ENCODE results near the gene PAXIP1. TPM values are rescaled to one million over a fixed set of nuclear protein-coding genes. Genes with fewer than 3 reads are reported as not detected.

The PAXIP1 gene
- total RNA-seq, 1 experiment from 2014 or later: 32.1 TPM

GRCh38 chr7:154977250-154977649 lies 25.7 kb downstream of the PAXIP1 start:
- no TSS peak for BruUV-seq (replicated peaks)

GRCh38 chr7:154976844-154977243 lies 26.1 kb downstream of the PAXIP1 start:
- TF ChIP-seq CTCF (conservative IDR thresholded peaks at IDR 0.05; ENCODE audit: low read depth, low read length) (no peak), EZH2 (IDR thresholded peaks at IDR 0.05; ENCODE audit: borderline replicate concordance, low read depth, low read length, poor library complexity, severe bottlenecking) (no peak)
- Histone ChIP-seq H3K9me3 (ENCODE audit: low read depth, low read length, poor library complexity, severe bottlenecking) (no peaks in the 10 kb centered on the region), H3K27me3 (replicated peaks; ENCODE audit: insufficient read depth, low read depth, low read length, poor library complexity) (no peaks in the 10 kb centered on the region), H3K27ac (ENCODE audit: low read depth, low read length, poor library complexity, severe bottlenecking) (no peak overlapping the region), H3K4me1 (ENCODE audit: insufficient read depth, low read length, poor library complexity, severe bottlenecking) (no peaks in the 10 kb centered on the region), H3K4me3 (ENCODE audit: low read depth, low read length, poor library complexity, severe bottlenecking) (no peak overlapping the region), H3K36me3 (ENCODE audit: insufficient read depth, low read length, poor library complexity, severe bottlenecking) (peaks cover 35% of the 10 kb centered on the region)
- POLR2A ChIA-PET (ENCODE audit: low non-redundant PET): no interaction called here
- DNase-seq (ENCODE audit: low spot score): no peak
- CTCF ChIA-PET: no interaction called here
- BruUV-seq (replicated peaks): no TSS peak
- intact Hi-C loops (cut with micrococcal nuclease; ENCODE audit: unreplicated experiment): no loop called here

More at GRCh38 chr7:154977250-154977649, 25.7 kb downstream of the PAXIP1 start:
- POLR2A ChIA-PET (ENCODE audit: low non-redundant PET): no interaction called here
- peaks cover 36% of the 10 kb centered on the region for H3K36me3 ChIP-seq (ENCODE audit: insufficient read depth, low read length, poor library complexity, severe bottlenecking)
- intact Hi-C loops (cut with micrococcal nuclease; ENCODE audit: unreplicated experiment): no loop called here
- TF ChIP-seq EZH2 (IDR thresholded peaks at IDR 0.05; ENCODE audit: borderline replicate concordance, low read depth, low read length, poor library complexity, severe bottlenecking) (no peak), CTCF (conservative IDR thresholded peaks at IDR 0.05; ENCODE audit: low read depth, low read length) (no peak)
- H3K4me3 ChIP-seq (ENCODE audit: low read depth, low read length, poor library complexity, severe bottlenecking): no peak overlapping the region
- H3K27me3 ChIP-seq (replicated peaks; ENCODE audit: insufficient read depth, low read depth, low read length, poor library complexity): no peaks in the 10 kb centered on the region
- CTCF ChIA-PET: no interaction called here
- no peak for DNase-seq (ENCODE audit: low spot score)
- H3K9me3 ChIP-seq (ENCODE audit: low read depth, low read length, poor library complexity, severe bottlenecking): no peaks in the 10 kb centered on the region
- no peaks in the 10 kb centered on the region for H3K4me1 ChIP-seq (ENCODE audit: insufficient read depth, low read length, poor library complexity, severe bottlenecking)
- H3K27ac ChIP-seq (ENCODE audit: low read depth, low read length, poor library complexity, severe bottlenecking): no peak overlapping the region

- BruUV-seq (replicated peaks): TSS peak; percentile 20
- no peaks in the 10 kb centered on the region for H3K27me3 ChIP-seq (replicated peaks; ENCODE audit: insufficient read depth, low read depth, low read length, poor library complexity)
Measured at GRCh38 chr7:154975984-154976383, 26.9 kb downstream of the PAXIP1 start.

More at GRCh38 chr7:154975984-154976383, 26.9 kb downstream of the PAXIP1 start:
- no peaks in the 10 kb centered on the region for H3K9me3 ChIP-seq (ENCODE audit: low read depth, low read length, poor library complexity, severe bottlenecking)
- ChIA-PET CTCF (no interaction called here), POLR2A (ENCODE audit: low non-redundant PET) (no interaction called here)
- intact Hi-C loops (cut with micrococcal nuclease; ENCODE audit: unreplicated experiment): no loop called here
- TF ChIP-seq EZH2 (IDR thresholded peaks at IDR 0.05; ENCODE audit: borderline replicate concordance, low read depth, low read length, poor library complexity, severe bottlenecking) (no peak), CTCF (conservative IDR thresholded peaks at IDR 0.05; ENCODE audit: low read depth, low read length) (no peak)
- peaks cover 35% of the 10 kb centered on the region for H3K36me3 ChIP-seq (ENCODE audit: insufficient read depth, low read length, poor library complexity, severe bottlenecking)
- no peak for DNase-seq (ENCODE audit: low spot score)
- no peak overlapping the region for H3K4me3 ChIP-seq (ENCODE audit: low read depth, low read length, poor library complexity, severe bottlenecking)
- H3K27ac ChIP-seq (ENCODE audit: low read depth, low read length, poor library complexity, severe bottlenecking): no peak overlapping the region
- no peaks in the 10 kb centered on the region for H3K4me1 ChIP-seq (ENCODE audit: insufficient read depth, low read length, poor library complexity, severe bottlenecking)
